ENCODE measurements around the gene MRPL53.
A peak's percentile ranks its signal among the peaks of the same experiment; 100 is the strongest.

MRPL53 gene

GRCh38 chr2:74472086-74472944, at the start of gene MRPL53:
Gene MRPL53, minus strand, starts transcription at chr2:74472680. Its CDS starts 20 bp downstream, at chr2:74472660.
- peak; percentile 88 for DNase-seq (ENCODE audit: low read depth)

- no peak for DNase-seq (ENCODE audit: low read depth)
These were observed 44.2 kb upstream of the MRPL53 start for GRCh38 chr2:74516650-74517049.

- peak; percentile 57 for DNase-seq (ENCODE audit: low read depth)
These were observed 43.6 kb upstream of the MRPL53 start for GRCh38 chr2:74515981-74516633.

- no peak for DNase-seq (ENCODE audit: low read depth)
These were observed 42.9 kb upstream of the MRPL53 start for GRCh38 chr2:74515271-74515980.

- no peak for DNase-seq (ENCODE audit: low read depth)
These were observed 42.1 kb upstream of the MRPL53 start, which contains the start of gene TLX2 for GRCh38 chr2:74514368-74515270. Gene TLX2, plus strand, starts transcription at chr2:74514450. Its CDS starts 357 bp downstream, at chr2:74514807.

- DNase-seq (ENCODE audit: low read depth): no peak
These were observed 41.3 kb upstream of the MRPL53 start for GRCh38 chr2:74513605-74514367.

GRCh38 chr2:74512744-74513604, 40.5 kb upstream of the MRPL53 start:
- no peak for DNase-seq (ENCODE audit: low read depth)

- no peak for DNase-seq (ENCODE audit: low read depth)
These were observed 38.9 kb upstream of the MRPL53 start for GRCh38 chr2:74511104-74511989.

- DNase-seq (ENCODE audit: low read depth): no peak
These were observed 37.8 kb upstream of the MRPL53 start for GRCh38 chr2:74510272-74510671.

GRCh38 chr2:74507926-74508520, 35.5 kb upstream of the MRPL53 start:
- DNase-seq (ENCODE audit: low read depth): no peak

- peak; percentile 97 for DNase-seq (ENCODE audit: low read depth)
These were observed 34.9 kb upstream of the MRPL53 start, which contains the start of gene PCGF1 for GRCh38 chr2:74507145-74507925. Gene PCGF1, minus strand, starts transcription at chr2:74507695. Its CDS starts 27 bp downstream, at chr2:74507668.

- DNase-seq (ENCODE audit: low read depth): no peak
These were observed 33.2 kb upstream of the MRPL53 start for GRCh38 chr2:74505448-74506246.

GRCh38 chr2:74504591-74504990, 32.1 kb upstream of the MRPL53 start:
- no peak for DNase-seq (ENCODE audit: low read depth)

- no peak for DNase-seq (ENCODE audit: low read depth)
These were observed 31.3 kb upstream of the MRPL53 start for GRCh38 chr2:74503506-74504475.

Measured in stimulated activated CD8-positive, alpha-beta memory T cell treated with anti-CD3 and anti-CD28 coated beads, Interleukin-12 subunit alpha, Interleukin-12 subunit beta, amount 100 ng/mL, for 4 hours (primary cell).